Hypothalamus (tissue), 51 donors: ENCODE measurements around the gene TNFSF15.
"Not testable (repeated sequence)": the region's sequence is repeated elsewhere in the genome, so short reads cannot be mapped to it uniquely, and the experiment has no call there.

Source experiments
- DNase-seq, 51 donors: peaks; one replicate each; lab custom pipeline; 2025; lab: John Stamatoyannopoulos, UW

The TNFSF15 gene

DNA sequence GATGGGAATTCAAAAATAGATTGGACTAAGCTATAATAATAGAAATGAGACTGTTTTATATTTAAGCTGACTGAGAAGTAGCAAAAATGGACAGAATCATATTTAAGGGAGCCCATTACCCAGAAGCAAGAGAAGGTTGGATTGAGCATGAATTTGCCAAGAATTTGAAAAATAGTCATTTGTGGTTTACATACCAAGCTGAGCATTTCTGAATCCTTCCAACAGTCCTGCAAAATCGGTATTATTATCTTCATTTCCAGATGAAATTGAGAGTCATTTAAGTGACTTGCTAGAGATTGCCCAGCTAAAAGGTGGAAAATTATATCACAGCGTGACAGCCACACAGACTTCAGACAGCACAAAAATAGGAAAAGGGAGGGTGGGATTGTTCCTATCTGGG is 48.4 kb downstream of the TNFSF15 start:
- no peak for DNase-seq

DNA sequence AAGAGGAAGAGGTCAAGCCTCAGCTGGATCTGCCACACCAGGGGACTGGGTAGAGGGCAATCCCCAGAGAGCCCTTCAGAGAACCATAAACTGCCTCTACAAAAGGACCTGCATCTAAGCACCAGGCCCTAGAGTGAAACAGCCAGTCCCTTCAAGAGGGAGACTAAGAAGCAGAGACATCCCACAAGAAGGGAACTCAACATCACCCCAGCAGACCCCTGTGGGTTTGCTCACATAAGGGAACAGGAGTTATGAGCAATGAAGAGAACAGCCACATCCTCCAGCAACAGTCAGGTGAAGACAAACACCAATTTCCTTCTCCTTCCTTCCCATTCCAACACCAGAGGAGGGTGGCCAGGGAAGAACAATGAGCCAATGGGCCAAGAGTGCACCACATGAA is 48.9 kb downstream of the TNFSF15 start:
- no peak for DNase-seq

DNA sequence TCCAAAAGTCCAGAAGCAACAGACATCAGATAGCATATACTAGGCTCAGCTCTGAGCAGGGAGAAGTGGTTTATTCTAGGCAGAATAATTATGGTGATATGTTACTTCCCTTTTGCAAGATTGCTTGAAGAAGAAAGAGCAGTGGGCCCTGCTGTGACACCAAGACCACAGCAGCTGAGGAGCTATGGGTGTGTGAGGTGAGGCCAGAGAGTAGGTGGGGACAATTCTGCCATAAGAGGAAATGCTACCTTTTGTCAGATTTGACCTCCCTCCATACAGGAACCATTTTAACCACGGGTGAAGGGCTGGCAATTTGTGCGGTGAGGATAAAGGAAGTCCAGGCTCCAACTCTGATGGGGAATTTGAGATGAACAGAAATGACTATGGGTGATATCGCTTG is 51.3 kb downstream of the TNFSF15 start:
- no peak for DNase-seq

DNA sequence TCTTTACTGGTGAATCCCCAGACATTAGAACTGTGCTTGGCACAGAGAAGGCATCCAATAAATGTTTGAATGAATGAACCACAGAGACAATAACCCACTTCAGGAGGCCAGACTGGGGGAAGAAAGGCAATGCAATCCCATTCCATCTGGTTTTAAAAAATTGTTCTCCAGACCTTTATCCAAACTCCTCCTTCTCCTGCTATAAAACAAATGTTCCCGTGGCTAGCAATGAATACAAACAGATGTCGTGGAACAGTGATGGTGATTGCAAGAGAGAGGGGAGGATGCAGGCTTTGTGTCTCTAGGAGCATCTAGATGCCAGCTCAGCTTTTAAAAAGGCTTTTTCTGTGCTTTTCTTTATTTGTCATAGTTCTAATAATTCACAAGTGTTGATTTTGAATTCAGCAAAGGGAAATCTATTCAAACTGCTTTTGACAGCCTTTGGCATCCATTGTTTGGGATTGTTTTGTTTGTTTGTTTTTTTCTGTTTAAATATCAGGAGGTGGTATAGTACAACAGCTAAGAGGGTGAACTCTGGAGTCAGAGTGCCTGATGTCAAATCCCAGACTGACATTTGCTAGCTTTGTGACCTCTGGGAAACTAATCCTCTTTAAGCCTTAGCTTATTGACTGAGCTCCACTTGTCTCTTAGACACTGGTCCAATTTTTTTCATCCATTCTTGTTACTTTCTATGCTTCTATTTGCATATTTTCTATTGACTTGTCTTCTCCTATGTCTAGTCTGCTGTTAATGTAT is 59.1 kb downstream of the TNFSF15 start:
- DNase-seq = no peak

DNA sequence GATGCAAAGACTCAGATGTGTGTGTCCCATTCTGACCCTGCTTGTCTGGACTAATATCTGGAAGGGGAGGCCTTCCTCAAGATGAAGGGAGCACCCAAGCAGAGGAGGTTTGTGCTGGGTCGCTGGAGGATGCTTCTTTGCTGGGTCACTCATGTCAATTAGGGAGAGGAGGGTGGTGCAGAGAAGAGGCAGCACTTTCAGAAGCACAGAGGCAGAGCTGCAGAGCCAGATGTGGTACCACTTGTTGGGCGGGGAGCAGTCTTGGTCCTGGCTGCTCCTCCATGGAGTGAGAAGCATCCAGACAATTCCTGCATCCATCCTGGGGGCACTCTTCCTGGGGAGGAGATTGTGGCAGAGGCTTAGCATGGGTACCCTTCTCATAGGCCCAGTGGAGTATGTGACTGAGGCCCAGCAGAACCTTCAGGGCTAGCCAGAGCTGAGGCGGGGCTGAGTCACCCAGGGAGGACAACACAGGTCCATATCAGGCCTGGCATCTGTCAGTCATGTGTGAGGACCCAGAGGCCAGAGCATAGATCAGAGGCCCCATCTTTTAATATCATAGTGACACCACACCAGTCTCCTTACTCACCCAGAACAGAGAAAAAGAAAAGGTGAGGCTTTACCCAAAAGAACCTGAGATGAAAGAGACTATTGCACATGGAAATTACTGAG is 59.8 kb downstream of the TNFSF15 start:
- DNase-seq = no peak

DNA sequence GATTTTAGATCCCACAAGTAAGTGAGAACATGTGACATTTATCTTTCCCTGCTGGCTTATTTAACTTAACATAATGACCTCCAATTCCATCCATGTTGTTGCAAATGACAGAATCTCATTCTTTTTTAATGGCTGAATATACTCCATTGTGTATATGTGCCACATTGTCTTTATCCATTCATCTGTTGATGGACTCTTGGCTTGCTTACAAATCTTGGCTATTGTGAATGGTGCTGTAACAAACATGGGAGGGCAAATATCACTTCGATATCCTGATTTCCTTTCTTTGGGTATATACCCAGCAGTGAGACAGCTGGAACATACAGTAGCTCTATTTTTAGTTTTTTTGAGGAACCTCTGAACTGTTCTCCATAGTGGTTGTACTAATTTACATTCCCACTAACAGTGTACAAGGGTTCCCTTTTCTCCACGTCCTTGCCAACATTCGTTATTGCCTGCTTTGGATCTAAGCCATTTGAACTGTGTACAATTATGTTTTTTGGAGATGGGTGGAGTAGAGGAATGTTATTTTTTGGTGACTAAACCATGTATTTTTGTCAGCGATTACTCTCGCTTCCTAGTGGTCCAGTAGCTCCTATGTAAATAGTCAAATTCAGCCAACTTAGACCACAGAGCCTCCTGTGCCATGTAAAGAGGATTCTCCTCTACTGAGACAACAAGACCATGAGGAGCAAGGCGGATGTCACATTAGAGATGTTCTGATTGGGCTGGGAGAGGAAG is 60.6 kb downstream of the TNFSF15 start:
- DNase-seq = no peak

DNA sequence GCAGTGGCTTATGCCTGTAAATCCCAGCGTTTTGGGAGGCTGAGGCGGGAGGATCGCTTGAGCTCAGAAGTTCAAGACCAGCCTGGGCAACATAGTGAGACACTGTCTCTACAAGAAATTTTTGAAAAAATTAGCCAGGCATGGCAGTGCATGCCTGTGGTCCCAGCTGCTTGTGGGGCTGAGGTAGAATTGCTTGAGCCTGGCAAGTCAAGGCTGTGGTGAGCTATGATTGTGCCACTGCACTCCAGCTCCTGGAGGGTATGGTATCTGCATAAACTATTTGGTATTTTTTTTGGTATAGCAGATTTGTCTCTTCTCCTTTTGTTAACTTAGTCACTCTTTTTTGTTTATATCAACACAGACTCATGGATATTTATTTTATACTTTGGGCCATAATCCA is 62.4 kb downstream of the TNFSF15 start:
- no peak for DNase-seq

DNA sequence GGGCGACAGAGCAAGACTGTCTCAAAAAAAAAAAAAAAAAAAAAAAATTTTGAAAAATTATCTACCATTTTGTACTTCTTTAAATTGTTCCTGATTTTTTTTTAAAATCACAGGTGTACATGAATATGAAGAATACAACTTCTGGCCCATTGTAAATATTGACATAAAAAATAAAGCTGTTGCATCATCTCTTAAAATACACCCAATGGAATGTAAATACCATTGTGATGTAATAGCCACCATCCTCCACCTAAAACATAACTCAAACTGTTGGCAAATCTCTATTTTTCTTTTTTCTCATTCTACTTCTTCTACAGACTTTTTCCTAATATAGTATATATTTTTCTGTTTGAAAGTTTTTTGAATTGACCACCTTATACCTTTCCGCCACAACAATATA is 62.9 kb downstream of the TNFSF15 start:
- no peak for DNase-seq

DNA sequence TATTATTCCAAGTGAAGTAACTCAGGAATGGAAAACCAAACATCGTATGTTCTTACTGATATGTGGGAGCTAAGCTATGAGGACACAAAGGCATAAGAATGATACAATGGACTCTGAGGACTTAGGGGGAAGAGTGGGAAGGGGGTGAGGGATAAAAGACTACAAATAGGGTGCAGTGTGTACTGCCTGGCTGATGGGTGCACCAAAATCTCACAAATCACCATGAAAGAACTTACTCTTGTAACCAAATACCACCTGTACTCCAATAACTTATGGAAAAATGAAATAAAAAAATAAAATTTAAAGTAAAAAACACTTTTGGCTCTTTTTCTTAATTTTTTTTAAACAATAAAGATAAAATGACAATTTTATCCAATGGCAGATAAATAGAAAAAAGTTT is 64.3 kb downstream of the TNFSF15 start:
- not testable (repeated sequence) for DNase-seq

DNA sequence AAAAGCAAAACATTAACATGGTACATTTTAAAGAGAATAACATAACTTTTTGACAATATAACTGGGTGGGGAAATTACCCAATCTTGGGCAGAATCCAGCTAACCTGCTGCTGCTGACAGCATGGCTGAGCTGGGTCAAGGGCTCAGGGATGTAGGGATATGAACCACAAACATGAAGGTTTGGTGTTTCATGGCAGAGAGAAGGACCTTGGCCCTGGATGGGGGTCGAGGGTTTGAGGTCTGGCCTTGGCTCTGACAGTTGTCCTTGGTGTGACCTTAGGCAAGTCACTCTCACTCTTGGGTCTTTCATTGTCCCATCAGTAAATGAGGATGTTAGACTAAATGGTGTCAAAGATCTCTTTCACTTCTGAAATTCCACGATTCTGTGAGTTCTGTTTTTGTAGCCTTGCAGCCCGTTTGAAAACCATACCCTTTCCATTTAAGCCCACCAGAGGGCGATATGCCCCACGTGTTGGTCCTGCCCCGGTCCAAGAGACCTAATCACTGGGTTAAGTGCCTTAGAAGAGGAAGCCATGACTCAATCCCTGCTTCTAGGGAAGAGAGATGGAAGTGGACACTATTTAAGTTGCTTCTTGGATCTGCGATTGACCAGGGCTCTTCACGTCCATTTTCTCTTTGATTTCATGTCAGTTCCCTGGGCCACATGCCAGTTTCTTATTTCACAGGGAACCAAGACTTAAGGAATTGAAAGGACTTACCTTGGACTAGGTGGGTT is 67.1 kb downstream of the TNFSF15 start:
- peak in 41 of 51 donors; percentile 1 to 74 (median 29) for DNase-seq

DNA sequence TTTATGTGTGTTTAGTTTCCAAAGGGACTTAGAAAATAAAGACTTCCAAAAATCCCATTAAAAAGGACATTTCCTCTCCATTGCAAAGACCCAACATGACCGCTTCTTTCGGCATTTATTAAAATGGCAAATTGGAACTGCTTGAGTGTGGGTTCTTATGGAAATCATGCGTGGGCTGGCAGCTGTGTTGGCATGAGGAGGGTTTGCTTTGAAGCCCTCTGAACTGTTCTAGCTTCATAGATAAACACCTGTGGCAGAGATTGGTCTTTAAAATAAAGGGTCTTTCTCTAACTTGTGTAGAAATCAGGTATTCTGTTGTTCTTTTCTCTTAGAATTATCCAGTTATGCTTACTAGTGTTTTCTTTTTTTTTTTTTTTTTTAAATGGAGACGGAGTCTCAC is 68.0 kb downstream of the TNFSF15 start:
- DNase-seq = no peak

DNA sequence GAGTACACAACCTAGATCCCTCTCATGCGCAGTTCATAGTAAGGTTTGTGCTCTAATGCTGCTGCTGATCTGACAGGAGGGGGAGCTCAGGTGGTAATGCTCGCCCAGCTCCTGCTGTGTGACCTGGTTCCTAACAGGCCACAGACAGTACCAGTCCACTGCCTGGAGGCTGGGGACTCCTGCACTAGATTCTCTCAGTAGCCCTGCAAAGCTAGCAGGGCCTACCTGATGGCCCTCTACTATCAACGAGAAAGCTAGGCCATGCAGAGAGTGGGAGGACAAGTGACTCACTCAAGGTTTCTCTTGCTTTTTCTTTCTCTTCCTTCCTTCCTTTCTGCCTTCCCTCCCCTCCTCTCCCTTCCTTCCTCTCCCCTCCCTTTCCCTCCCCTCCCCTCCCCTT is 68.7 kb downstream of the TNFSF15 start:
- DNase-seq = no peak

DNA sequence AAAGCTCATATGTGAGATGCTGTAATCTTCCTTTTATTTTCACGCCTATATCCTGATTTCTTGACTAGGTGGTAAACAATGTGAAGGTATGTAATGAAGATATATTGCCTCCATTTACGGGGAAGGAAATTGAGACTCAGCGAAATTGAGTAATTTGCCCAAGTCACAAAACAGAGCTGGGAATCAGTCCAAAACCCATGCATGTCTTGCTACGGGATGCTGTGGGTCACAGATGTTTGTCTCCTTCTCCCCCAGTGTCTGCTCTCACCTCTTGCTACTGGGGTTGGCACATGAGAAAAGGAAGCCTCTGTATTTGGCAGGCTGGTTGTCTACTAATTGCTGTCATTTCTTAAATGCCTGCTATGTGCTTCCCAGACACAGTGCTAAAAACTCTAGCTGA is 70.1 kb downstream of the TNFSF15 start:
- DNase-seq = no peak

DNA sequence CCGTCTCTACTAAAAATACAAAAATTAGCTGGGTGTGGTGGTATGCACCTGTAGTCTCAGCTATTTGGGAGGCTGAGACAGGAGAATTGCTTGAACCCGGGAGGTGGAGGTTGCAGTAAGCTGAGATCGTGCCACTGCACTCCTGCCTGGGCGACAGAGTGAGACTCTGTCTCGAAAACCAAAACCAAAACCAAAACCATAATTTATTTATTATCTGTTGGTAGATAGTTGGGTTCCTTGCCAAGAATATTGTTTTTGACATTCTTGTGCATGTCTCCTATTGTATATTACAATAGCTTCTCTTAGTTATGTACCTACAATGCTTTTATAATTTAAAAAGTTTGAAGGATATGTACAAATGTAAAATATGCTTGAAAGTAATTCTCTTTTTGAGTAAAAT is 70.7 kb downstream of the TNFSF15 start:
- not testable (repeated sequence) for DNase-seq
